Tibial nerve (tissue), 4 donors: Measurements from ENCODE around the gene DPY19L1. TPM values are rescaled to one million over a fixed set of nuclear protein-coding genes. Genes with fewer than 3 reads are reported as not detected.
"Not testable (repeated sequence)": the region's sequence is repeated elsewhere in the genome, so short reads cannot be mapped to it uniquely, and the experiment has no call there.

Experiments used
- DNase-seq, 2 donors: peaks; one replicate each; pipeline ENCODE4 v3.0.0-alpha.2; 2019; ENCODE audit warnings: low spot score in 2 of 2
- H3K27ac ChIP-seq, 4 donors: fragments of 200-600 bp; sonication (generic) in 3 of 4; one replicate each; pipeline ENCODE4 v1.5.1; 2017 to 2019; ENCODE audit warnings: mild to moderate bottlenecking in 1 of 4
- H3K27me3 ChIP-seq, 2 donors: fragments of 200-600 bp; sonication (generic) in 1 of 2; one replicate each; pipeline versions ENCODE4 v1.5.1 to v1.6.0; 2017 to 2019
- H3K36me3 ChIP-seq, 3 donors: fragments of 200-600 bp; sonication (generic); one replicate each; pipeline ENCODE4 v1.5.1; 2018 to 2019
- H3K4me1 ChIP-seq, 4 donors: fragments of 200-600 bp; sonication (generic) in 3 of 4; one replicate each; pipeline ENCODE4 v1.5.1; 2017 to 2019
- H3K4me3 ChIP-seq, 4 donors: fragments of 200-600 bp; sonication (generic) in 3 of 4; one replicate each; pipeline ENCODE4 v1.5.1; 2017 to 2019; ENCODE audit warnings: mild to moderate bottlenecking in 1 of 4, moderate library complexity in 1 of 4
- H3K9me3 ChIP-seq, 4 donors: fragments of 200-600 bp; sonication (generic) in 3 of 4; one replicate each; pipeline ENCODE4 v1.5.1; 2017 to 2019
- EP300 ChIP-seq, 2 donors: sonication (generic); formaldehyde crosslinking; IDR thresholded peaks; one replicate each; pipeline ENCODE4 v1.6.1; 2017; ENCODE audit warnings: antibody characterized with exemption in 2 of 2, mild to moderate bottlenecking in 1 of 2
- POLR2A ChIP-seq, 2 donors: fragments of 450-650 bp; IDR thresholded peaks; one replicate each; pipeline ENCODE4 v1.6.1; 2017; ENCODE audit warnings: antibody characterized with exemption in 2 of 2, mild to moderate bottlenecking in 2 of 2, moderate library complexity in 2 of 2
- WGBS, 2 donors: methylation state at CpG; one replicate each; pipeline ENCODE4 v1.1.5; 2018; 5-methylcytosine and 5-hydroxymethylcytosine counted together
- total RNA-seq, 4 donors: library from RNA; depleted of rRNA; stranded (reverse); fragments of >200 nt; gene quantifications; one replicate each; pipeline ENCODE4 v1.1.0, GENCODE V29; 2016
- TF ChIP-seq, protein P1 (sequence below), 5 experiments: fragments of 200-600 bp in 3 of 5; fragments of 450-650 bp in 2 of 5; sonication (generic) in 3 of 5; IDR thresholded peaks; one replicate each; pipeline ENCODE4 v1.5.1; 2016 to 2019; ENCODE audit warnings: antibody characterized with exemption in 5 of 5, mild to moderate bottlenecking in 3 of 5, moderate library complexity in 2 of 5

DPY19L1 gene
- total RNA-seq, result 10 to 100 TPM; 11.1 to 14.0 (median 12.7) TPM

DNA sequence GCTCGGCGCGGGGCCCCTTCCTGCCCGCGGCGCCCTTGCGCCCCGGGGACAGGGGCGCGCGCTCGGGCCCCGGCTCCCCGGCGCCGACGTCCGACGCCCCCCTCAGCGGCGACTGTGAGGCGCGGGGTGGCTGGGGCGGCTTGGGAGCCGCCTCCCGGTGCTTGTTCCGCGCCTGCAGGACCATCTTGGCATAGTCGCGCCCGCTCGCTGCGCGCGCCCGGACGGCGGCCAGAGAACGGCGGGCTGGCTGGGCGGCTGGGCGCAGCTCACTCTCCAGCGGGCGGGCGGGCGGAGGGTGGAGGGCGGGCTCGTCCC, at the start of gene DPY19L1:
TSS of gene DPY19L1 (minus strand) at position 275 of the 315 bp plus-strand sequence. CDS start at position 184, 91 bp downstream.
- WGBS, 2 donors, result no CpG with 5 or more reads among the region's 48 CpGs
- no peak for DNase-seq
- Histone ChIP-seq H3K27ac (peak within 1 kb of the TSS; percentile 60 to 91 (median 88)), H3K4me1 (peaks cover 0 to 26% (median 10%) of the 10 kb centered on the region in 4 donors), H3K27me3 (no peaks in the 10 kb centered on the region), H3K36me3 (no peaks in the 10 kb centered on the region), H3K4me3 (peak within 1 kb of the TSS; percentile 48 to 83 (median 66)), H3K9me3 (no peaks in the 10 kb centered on the region)
- TF ChIP-seq POLR2A (IDR thresholded peaks at IDR 0.05) (peak in 1 of 2 donors; percentile 40), EP300 (IDR thresholded peaks at IDR 0.05) (no peak)

DNA sequence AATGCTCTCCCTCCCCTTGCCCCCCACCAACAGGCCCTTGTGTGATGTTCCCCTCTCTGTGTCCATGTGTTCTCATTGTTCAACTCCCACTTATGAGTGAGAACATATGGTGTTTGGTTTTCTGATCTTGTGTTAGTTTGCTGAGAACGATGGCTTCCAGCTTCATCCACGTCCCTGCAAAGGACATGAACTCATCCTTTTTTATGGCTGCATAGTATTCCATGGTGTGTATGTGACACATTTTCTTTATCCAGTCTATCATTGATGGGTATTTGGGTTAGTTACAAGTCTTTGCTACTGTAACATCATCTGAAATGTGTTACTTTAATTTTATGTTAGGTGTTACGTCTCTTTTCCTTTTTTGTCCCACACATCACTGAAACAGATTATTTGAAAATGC, 42.2 kb upstream of the DPY19L1 start:
- WGBS, 2 donors, result 85 to 95% methylated on average over 3 of the region's 3 CpGs

DNA sequence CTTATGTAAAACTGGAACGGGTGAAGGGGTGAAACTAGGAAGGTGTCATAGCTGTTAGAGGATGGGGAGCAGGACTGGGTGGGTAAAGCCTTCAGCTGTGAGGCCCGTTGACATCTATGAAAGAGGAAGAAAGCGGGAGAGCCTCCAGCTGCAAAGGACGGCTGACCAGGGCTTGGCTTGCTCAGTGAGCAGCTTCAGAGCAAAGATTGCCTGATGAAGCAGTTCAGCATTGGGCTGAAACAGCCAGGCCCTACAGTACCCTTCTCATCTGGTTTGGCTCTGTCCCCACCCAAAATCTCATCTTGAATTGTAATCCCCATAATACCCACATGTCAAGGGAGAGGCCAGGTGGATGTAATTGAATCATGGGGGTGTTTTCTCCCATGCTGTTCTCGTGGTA, 36.7 kb upstream of the DPY19L1 start:
- 63 to 70% methylated on average over 5 of the region's 5 CpGs for WGBS, 2 donors
- H3K4me1 ChIP-seq, H3K27me3 ChIP-seq, H3K4me3 ChIP-seq, H3K36me3 ChIP-seq, H3K9me3 ChIP-seq, H3K27ac ChIP-seq, DNase-seq: not testable (repeated sequence)

More for the DNA sequence above, 42.2 kb upstream of the DPY19L1 start:
- not testable (repeated sequence) for H3K36me3 ChIP-seq, H3K4me3 ChIP-seq, H3K9me3 ChIP-seq, DNase-seq, H3K27ac ChIP-seq, H3K4me1 ChIP-seq, H3K27me3 ChIP-seq

DNA sequence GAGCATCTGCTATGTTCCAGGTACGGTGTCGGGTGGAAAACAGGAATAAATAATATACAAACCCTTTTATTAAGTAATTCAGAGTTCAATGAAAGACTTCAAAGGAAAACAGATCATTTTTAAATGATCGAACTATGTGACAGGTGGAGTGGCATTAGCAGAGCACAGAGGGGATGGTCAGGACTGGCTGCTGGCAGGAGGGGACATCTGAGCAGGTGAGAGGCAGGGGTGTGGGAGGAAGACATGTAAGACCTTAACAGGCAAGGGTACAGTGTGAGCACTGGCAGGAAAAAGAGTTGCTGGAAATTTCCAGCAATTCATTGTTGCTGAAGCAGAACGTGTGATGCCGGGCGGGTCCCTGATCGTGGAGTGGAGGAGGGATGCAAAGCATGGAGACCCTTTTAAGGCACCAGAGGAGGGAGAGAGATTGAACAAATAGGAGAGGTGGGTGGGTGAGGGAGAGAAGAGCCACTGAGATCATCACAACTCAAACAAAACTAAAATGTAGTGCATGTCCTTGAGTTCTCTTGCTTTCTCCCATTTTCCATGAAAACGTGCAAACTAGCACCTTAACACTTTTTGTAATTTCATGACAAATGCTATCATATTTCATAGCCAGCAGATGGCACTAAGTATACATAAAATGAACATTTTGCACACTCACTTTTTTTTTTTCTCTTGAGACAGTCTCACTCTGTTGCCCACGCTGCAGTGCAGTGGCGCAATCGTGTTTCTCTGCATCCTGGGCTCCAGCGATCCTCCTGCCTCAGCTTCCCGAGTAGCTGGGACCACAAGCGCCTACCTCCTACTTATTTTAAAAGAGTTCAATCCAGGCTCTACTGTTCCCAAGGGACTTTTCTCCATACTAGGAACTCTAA, 35.9 kb upstream of the DPY19L1 start:
- H3K9me3 ChIP-seq, H3K27me3 ChIP-seq, DNase-seq, H3K4me1 ChIP-seq, H3K36me3 ChIP-seq, H3K4me3 ChIP-seq, H3K27ac ChIP-seq: not testable (repeated sequence)
- 28 to 31% methylated on average over 14 of the region's 14 CpGs for WGBS, 2 donors
- TF ChIP-seq, protein P1, sequence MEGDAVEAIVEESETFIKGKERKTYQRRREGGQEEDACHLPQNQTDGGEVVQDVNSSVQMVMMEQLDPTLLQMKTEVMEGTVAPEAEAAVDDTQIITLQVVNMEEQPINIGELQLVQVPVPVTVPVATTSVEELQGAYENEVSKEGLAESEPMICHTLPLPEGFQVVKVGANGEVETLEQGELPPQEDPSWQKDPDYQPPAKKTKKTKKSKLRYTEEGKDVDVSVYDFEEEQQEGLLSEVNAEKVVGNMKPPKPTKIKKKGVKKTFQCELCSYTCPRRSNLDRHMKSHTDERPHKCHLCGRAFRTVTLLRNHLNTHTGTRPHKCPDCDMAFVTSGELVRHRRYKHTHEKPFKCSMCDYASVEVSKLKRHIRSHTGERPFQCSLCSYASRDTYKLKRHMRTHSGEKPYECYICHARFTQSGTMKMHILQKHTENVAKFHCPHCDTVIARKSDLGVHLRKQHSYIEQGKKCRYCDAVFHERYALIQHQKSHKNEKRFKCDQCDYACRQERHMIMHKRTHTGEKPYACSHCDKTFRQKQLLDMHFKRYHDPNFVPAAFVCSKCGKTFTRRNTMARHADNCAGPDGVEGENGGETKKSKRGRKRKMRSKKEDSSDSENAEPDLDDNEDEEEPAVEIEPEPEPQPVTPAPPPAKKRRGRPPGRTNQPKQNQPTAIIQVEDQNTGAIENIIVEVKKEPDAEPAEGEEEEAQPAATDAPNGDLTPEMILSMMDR (IDR thresholded peaks at IDR 0.05), result peak in 2 of 5 experiments; percentile 12 to 24

DNA sequence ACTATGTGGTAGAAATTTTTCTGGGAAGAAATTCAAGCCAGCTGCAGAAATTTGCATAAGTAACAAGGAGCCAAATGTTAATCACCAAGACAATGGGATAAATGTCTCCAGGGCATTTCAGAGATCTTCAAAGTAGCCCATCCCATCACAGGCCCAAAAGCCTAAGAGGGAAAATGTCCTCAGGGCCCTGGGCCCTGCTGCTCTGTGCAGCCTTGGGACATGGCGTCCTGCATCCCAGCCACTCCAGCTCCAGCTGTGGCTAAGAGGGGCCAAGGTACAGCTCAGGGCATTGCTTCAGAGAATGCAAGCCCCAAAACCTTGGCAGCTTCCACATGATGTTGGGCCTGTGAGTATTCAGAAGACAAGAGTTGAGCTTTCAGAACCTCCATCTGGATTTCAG, 31.8 kb upstream of the DPY19L1 start:
- not testable (repeated sequence) for H3K9me3 ChIP-seq, H3K27me3 ChIP-seq, H3K4me3 ChIP-seq, H3K27ac ChIP-seq, H3K36me3 ChIP-seq, DNase-seq, H3K4me1 ChIP-seq
- WGBS, 2 donors, result 91 to 92% methylated on average over 1 of the region's 1 CpG

DNA sequence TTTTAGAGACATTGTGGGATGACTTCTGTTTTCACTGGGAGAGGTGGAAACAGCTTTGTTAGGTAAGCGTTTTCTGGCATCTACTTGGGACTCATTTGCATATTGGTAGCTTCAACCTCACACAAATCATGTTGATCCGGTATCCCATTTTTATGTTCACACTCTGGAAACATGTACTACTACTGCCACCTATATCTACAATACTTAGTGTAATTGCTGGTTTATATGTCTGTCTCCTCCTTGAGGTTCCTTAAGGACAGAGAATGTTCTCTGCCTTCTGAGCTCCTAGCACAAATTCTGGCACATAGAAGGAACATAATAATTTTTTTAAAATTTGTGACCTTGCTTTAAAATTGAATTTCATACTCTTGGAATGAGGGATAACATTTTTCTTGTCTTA, 28.1 kb upstream of the DPY19L1 start:
- not testable (repeated sequence) for H3K27me3 ChIP-seq, H3K36me3 ChIP-seq, H3K4me1 ChIP-seq, H3K27ac ChIP-seq, DNase-seq, H3K4me3 ChIP-seq, H3K9me3 ChIP-seq
- 62 to 69% methylated on average over 2 of the region's 2 CpGs for WGBS, 2 donors

DNA sequence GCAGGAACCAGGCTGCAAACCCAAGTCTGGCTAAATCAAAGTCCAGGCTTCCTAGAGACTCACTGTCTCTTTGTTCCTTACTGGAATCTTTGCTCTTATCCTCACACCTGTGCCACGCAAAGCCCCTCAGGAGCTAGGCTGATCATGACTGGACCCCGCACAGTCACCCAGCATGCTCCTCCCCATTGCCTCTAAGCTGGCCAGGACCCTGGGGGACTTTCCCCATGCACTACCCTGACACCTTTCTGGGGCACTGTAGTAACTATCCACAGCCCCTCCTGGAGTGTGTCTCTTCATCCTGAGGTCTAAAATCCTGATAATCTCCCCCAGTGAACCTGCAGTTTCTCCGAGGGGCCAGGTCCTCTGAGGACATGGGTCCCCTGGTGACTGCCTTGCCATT, 21.3 kb upstream of the DPY19L1 start:
- H3K36me3 ChIP-seq, H3K9me3 ChIP-seq, H3K27me3 ChIP-seq, DNase-seq, H3K27ac ChIP-seq, H3K4me1 ChIP-seq, H3K4me3 ChIP-seq: not testable (repeated sequence)
- WGBS, 2 donors, result 92 to 94% methylated on average over 3 of the region's 3 CpGs

DNA sequence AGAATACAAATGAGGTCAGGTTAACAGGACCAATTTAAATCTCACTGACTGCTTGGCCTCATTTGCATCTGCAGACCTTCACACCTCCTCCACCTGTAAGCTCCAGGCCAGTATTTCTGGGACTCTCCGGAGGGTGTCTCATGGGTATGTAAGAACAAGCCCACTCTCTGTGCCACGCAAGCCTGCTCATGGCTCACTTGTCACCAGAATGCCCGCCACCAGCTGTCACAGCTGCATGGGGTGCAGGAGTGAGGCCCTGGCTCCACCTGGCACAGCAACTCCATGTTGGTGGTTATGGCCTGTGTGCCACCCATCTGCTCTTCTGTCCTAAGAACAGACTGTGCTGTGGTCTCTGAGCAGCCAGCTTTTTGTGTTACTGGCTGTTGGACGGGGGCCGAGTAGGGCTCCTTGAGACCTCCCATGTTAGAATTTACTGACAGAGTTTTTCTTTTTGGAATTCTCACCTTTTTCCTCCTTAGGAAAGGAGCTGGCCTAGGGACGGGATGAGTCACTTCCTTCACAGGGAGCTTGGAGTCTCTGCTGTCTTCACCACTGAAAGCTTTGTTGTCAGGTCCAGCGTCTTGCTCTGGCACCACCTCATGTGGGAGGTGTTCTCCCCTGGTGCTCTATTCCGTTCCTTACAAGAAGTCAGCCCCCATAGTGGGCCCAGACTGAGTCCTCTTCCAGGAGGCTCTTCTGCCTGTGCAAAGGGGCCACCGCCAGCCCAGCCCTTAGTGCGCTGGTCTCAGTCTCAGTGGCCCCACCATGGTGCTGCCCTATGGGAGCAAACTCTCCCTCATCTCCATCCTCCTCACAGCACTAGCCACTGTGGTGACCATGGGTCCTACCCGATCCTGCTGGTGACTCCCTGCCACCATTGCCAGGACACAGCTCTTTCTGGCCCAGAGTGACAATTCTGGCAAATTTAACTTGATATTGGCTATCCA, 20.5 kb upstream of the DPY19L1 start:
- H3K36me3 ChIP-seq, H3K27me3 ChIP-seq, H3K4me1 ChIP-seq, H3K4me3 ChIP-seq, H3K9me3 ChIP-seq, DNase-seq, H3K27ac ChIP-seq: not testable (repeated sequence)
- WGBS, 2 donors, result 86 to 88% methylated on average over 10 to 11 of the region's 11 CpGs
